Stimulated activated CD4-positive, alpha-beta T cell treated with anti-CD3 and anti-CD28 coated beads, Interleukin-1b, Interleukin-23, amount 100 ng/mL, for 24 hours (primary cell): ENCODE measurements around the gene CRYL1.
A peak's percentile ranks its signal among the peaks of the same experiment; 100 is the strongest.

Experiments used
- DNase-seq, 4 experiments: peaks; one replicate each; pipeline ENCODE4 v3.0.0-alpha.2; 2020; ENCODE audit warnings: low read depth in 4 of 4, low spot score in 1 of 4

The CRYL1 gene

GRCh38 chr13:20495087-20496023, 30.3 kb downstream of the CRYL1 start:
- peak; percentile 13 to 30 (median 30) for DNase-seq

- no peak for DNase-seq
Observed at GRCh38 chr13:20494656-20495055, 31.0 kb downstream of the CRYL1 start.

DNA sequence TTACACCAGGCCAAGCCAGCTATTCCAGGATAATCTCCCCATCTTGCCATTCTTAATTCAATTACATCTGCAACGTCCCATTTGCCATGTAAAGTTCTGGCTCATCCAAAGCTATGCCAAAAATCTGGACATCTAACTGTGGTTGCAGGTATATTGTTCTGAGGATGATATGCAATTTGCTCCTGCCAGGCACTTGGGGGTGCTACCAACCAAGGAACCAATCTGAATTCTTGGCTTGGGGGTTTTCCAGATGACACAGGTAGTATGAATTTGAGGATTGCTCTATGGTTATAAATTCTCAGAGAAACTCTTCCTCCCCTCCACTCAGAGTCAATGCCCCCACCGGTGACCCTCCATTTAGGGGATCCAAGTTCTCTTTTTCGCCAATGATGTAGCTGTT, 33.0 kb downstream of the CRYL1 start:
- peak in 2 of 4 experiments; percentile 30 to 47 for DNase-seq

GRCh38 chr13:20491926-20492435, 33.7 kb downstream of the CRYL1 start:
- no peak for DNase-seq

- DNase-seq: peak in 2 of 4 experiments; percentile 37 to 43
Observed at GRCh38 chr13:20489185-20489820, 36.4 kb downstream of the CRYL1 start.

DNA sequence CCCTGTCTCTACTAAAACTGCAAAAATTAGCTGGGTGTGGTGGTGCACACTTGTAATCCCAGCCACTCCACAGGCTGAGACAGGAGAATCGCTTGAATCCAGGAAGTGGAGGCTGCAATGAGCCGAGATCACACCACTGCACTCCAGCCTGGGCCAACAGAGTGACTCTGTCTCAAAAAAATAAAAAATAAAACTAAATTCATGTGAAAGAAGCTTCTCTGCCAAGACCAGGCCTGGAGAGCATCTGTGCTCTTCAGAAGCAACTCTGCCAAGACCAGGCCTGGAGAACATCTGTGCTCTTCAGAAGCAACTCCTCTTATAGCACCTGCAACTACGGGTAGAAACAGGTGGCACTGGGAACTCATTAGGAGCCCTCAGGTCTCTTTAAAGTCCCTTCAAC, 37.7 kb downstream of the CRYL1 start:
- DNase-seq: no peak

GRCh38 chr13:20482787-20483186, 42.9 kb downstream of the CRYL1 start:
- no peak for DNase-seq

DNA sequence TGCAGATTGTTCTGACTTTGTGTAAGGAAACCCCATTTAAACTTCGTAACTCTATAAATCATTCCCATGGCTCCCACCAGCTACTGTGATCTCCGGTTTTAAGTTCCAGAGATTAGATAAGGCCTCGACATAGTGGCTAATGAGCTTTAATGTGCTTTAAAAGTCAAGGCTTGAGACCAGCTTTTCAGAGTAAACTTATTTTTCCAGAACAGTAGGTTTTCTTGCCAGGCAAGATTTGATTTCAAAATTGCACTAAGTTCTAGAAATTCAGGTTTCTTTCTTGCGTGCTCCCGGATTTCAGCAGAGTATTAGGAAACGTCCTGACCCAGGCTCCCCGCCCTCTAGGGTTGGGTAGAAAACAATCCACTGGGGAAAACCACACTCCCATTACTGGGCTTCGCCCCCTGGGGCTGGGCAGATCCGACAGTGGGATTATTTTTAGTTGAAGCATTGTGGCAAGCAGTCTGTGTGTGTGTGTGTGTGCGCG, 43.3 kb downstream of the CRYL1 start:
- DNase-seq: no peak

DNA sequence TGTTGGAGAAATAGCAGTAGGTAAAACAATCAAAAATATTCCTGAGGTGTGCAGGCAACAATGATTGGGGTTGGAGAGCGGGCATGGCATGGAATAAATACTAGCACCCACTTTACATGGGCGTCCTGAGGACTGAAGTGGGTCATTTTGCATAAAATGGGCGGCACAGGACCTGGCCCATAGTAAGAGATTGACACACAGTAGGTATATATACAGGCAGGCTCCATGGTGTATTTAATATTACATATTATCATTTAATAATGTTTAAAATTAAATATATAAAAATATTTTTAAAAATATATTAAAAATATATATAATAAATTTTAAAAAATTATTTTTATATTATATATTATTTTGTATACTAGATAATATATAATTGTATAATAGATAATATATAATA, 48.3 kb downstream of the CRYL1 start:
- no peak for DNase-seq

- DNase-seq: peak in 3 of 4 experiments; percentile 28 to 49 (median 36)
Observed at GRCh38 chr13:20475927-20476691, 49.5 kb downstream of the CRYL1 start.

DNA sequence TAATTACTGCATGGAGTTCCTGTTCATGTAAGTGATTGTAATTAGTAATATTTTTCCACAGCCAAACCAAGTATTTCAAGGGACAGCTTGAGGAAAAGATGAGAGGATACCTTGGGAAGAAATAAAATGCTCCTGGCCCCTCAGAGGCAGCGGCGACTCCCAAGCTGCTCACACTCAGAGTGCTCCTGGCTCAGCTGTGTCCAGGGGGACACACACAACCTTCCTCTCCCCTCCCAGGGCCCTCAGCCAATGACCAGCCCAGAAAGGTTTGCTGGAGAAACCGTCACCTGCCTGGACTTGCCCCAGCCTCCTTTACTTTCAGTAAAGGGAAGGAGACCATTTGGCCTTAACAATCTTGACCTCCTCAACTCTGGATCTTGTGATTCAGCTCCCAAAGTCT, 51.1 kb downstream of the CRYL1 start:
- DNase-seq: no peak

- no peak for DNase-seq
Observed at GRCh38 chr13:20473888-20474287, 51.8 kb downstream of the CRYL1 start.

DNA sequence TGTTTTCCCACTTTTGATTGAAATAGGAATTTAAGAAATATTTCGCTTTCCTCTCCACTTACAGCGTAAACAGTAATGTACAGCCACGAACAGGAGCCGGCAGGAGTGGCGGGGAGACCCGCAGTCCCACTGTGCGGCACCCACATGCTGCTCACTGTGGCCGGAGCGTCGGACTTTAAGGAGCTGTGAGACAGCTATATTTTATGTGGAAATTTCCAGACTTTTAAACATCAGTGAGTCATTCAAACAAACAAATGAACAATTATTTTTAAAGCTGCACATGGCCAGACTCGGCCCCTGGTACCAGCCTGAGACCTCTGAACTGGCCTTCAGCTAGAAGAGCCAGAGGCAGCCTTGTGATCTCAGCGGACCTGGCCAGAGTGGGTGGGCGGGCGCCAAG, 52.5 kb downstream of the CRYL1 start:
- DNase-seq: no peak

- DNase-seq: no peak
Observed at GRCh38 chr13:20472531-20472930, 53.1 kb downstream of the CRYL1 start.

DNA sequence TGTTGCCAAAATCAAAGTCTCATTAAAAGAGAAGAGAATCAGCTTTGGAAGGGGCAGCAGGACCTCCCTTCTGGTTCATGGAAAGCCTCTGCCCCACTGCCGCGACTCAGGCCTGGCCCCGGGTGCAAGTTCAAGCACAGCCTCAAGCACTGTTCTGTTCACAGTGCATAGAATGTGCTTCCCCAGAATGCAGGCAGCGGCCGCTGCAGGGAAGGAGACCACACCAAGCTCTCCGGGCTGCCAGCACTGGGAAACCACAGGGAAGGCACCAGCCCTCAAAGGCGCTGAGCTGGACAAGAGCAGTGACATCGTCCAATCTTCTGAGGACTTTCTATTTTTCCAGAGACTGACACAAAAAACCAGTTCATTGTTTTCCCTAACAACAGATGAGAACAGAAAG, 55.5 kb downstream of the CRYL1 start:
- DNase-seq: no peak

DNA sequence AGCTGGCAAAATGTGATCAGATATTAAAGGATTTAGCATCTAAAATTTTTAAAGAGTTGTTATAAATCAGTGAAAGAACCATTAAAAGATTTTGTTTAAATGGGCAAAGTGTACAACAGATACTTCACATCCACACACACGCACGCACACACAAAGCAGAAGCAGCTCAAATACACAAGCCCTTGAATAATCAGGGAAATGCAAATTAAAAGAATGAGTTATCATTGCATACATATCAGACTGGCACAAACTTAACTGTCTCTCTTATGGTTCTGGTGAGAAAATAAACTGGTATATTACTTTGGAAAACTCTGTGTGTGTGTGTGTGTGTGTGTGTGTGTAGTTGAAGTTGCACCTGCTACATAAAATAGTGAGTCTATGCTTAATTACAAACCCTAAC, 59.3 kb downstream of the CRYL1 start:
- DNase-seq: no peak

DNA sequence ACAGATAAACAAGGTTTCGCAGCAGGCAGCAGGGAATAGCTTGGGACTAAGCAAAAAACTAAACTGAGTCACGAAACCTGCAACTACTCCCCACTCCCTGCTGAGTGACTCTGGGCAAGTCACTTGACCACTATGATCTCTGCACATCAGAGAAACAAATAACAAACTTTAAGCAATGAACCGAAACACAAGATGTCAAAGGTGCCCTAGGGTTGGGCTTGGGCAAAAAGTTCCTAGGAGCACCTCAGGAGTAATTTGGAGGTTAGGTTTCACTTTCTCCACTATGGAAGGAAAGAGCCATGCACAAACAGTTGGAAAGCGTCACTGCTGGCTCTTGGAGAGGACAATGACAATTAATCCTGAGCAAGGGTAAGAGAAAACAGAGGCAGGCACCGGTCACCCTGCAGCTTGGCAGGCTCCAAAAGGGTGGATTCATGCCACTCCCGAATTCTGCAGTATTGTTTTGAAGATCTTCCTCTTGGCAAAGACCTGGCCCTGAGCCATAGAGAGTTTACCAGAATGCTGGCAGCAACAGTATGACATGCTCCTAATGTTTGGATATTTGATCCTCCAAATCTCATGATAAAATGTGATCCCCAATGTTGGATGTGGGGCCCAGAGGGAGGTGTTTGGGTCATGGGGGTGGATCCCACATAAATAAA, 60.3 kb downstream of the CRYL1 start:
- DNase-seq: no peak

DNA sequence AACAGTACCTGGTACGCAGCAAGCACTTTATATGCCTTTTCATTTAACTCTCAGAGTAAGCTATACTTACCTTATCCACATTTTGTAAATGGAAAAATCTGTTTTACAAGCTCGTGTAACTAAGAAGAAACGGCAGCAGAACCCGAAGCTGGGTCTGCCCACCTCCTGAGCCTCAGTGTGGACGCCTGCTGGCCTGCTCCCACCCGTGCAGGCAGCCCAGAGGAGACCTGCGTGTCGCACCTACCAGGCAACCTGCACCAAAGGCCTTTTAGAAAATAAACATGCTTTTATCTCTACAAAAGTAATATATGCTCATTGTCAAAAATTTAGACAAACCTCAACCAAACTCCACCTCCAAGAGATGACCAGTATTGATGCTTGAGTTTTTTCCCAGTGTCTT, 62.7 kb downstream of the CRYL1 start:
- DNase-seq: no peak

GRCh38 chr13:20462533-20462915, 63.1 kb downstream of the CRYL1 start:
- no peak for DNase-seq

DNA sequence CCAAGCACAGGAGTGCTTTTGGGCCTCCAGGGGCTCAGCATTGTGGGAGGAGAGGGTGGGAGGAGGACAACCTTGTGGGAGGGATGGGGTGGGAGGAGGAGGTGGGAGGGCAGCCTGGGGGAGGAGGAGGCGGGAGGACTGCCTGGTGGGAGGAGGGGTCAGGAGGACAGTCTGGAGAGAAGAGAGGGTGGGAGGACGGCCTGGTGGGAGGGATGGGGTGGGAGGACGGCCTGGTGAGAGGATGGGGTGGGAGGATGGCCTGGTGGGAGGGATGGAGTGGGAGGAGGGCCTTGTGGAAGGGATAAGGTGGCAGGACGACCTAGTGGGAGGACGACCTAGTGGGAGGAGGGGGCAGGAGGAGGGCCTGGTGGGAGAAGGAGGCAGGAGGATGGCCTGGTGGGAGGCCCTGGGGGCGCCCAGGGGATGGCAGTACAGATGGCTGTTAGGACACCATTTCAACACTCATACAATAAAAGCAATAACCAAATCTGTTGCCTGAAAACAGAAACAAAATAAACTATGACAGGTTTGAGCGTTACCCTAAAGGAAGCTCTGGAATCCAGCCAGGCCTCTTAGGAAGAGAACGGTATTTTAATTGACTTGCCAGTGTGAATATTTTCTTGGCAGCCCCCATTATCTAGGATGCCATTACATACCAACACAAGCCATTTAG, 63.7 kb downstream of the CRYL1 start:
- no peak for DNase-seq
